A204.1 (cell line): ENCODE data around the gene NT5DC4.
A peak's percentile ranks its signal among the peaks of the same experiment; 100 is the strongest.

ENCODE experiments used
- FAIRE-seq: peaks from 2 replicates; lab custom pipeline; 2012; peaks lifted over from hg19 to GRCh38; lab: Jason Lieb, UNC

Gene NT5DC4

GRCh38 chr2:112756207-112756606 is 35.4 kb downstream of the NT5DC4 start:
- no peak for FAIRE-seq

GRCh38 chr2:112757265-112757664 is 36.4 kb downstream of the NT5DC4 start:
- FAIRE-seq = no peak

GRCh38 chr2:112758711-112759110 is 37.9 kb downstream of the NT5DC4 start:
- no peak for FAIRE-seq

GRCh38 chr2:112760149-112760548 is 39.3 kb downstream of the NT5DC4 start:
- no peak for FAIRE-seq

GRCh38 chr2:112762276-112762675 is 41.5 kb downstream of the NT5DC4 start:
- FAIRE-seq = no peak

- FAIRE-seq = peak; percentile 97
Observed at GRCh38 chr2:112764071-112765044, 43.5 kb downstream of the NT5DC4 start, which contains the start of gene CKAP2L. CKAP2L (minus strand) TSS chr2:112764609; CDS start chr2:112764598, 11 bp downstream.

GRCh38 chr2:112765251-112765650 is 44.4 kb downstream of the NT5DC4 start:
- FAIRE-seq = no peak

- FAIRE-seq = no peak
Observed at GRCh38 chr2:112767693-112768330, 47.0 kb downstream of the NT5DC4 start.

GRCh38 chr2:112768432-112768831 is 47.6 kb downstream of the NT5DC4 start:
- FAIRE-seq = no peak

GRCh38 chr2:112772322-112772721 is 51.5 kb downstream of the NT5DC4 start:
- no peak for FAIRE-seq

GRCh38 chr2:112772911-112773475 is 52.2 kb downstream of the NT5DC4 start:
- FAIRE-seq = no peak

GRCh38 chr2:112773556-112773955 is 52.7 kb downstream of the NT5DC4 start:
- FAIRE-seq = no peak

- no peak for FAIRE-seq
Observed at GRCh38 chr2:112774536-112775285, 53.9 kb downstream of the NT5DC4 start.

GRCh38 chr2:112776113-112776512 is 55.3 kb downstream of the NT5DC4 start:
- FAIRE-seq = no peak

- FAIRE-seq = no peak
Observed at GRCh38 chr2:112777036-112777435, 56.2 kb downstream of the NT5DC4 start.

GRCh38 chr2:112779598-112779997 is 58.8 kb downstream of the NT5DC4 start:
- FAIRE-seq = no peak

- FAIRE-seq = no peak
Observed at GRCh38 chr2:112782234-112782799, 61.5 kb downstream of the NT5DC4 start.

GRCh38 chr2:112783187-112783714 is 62.4 kb downstream of the NT5DC4 start:
- FAIRE-seq = no peak

- no peak for FAIRE-seq
Observed at GRCh38 chr2:112784199-112785189, 63.7 kb downstream of the NT5DC4 start, which contains the start of gene IL1A. IL1A (minus strand) TSS chr2:112784493; CDS start chr2:112783770, 723 bp downstream.

- no peak for FAIRE-seq
Observed at GRCh38 chr2:112787294-112787693, 66.5 kb downstream of the NT5DC4 start.
